OCI-LY1 (cell line): Measurements from ENCODE around the gene PTPRO.

ENCODE experiments used
- H2AFZ ChIP-seq: fragments of 200-600 bp; sonication (generic), shearing (Covaris generic); 2 replicates; pipeline ENCODE4 v1.6.0; 2014; ENCODE audit warnings: antibody characterized with exemption, mild to moderate bottlenecking, low read length
- H3F3A ChIP-seq: fragments of 200-600 bp; sonication (generic), shearing (Covaris generic); 2 replicates; pipeline ENCODE4 v1.6.0; 2014; ENCODE audit warnings: mild to moderate bottlenecking, antibody characterized with exemption, low read length, moderate library complexity; ENCODE audit not compliant: insufficient read depth
- H3K27ac ChIP-seq: fragments of 200-600 bp; sonication (generic); 2 replicates; pipeline ENCODE4 v1.5.1; 2014; ENCODE audit warnings: low read length, mixed run types, mild to moderate bottlenecking, low read depth; ENCODE audit not compliant: poor library complexity, severe bottlenecking
- H3K27me3 ChIP-seq: fragments of 200-600 bp; sonication (generic); 2 replicates; pipeline ENCODE4 v1.6.0; 2014; ENCODE audit warnings: antibody characterized with exemption, mild to moderate bottlenecking, low read length, moderate library complexity; ENCODE audit not compliant: insufficient read depth
- H3K36me3 ChIP-seq: fragments of 200-600 bp; sonication (generic); 2 replicates; pipeline ENCODE4 v1.6.1; 2014; ENCODE audit warnings: mild to moderate bottlenecking, antibody characterized with exemption, low read length, moderate library complexity, mixed read lengths; ENCODE audit not compliant: insufficient read depth
- H3K4me1 ChIP-seq: fragments of 200-600 bp; sonication (generic); 2 replicates; pipeline ENCODE4 v1.5.1; 2014; ENCODE audit warnings: mild to moderate bottlenecking, low read length, moderate library complexity; ENCODE audit not compliant: insufficient read depth, severe bottlenecking
- H3K4me2 ChIP-seq: fragments of 200-600 bp; sonication (generic), shearing (Covaris generic); 2 replicates; pipeline ENCODE4 v1.6.1; 2014; ENCODE audit warnings: low read length
- H3K4me3 ChIP-seq: fragments of 200-600 bp; sonication (generic); 2 replicates; pipeline ENCODE4 v1.5.1; 2014; ENCODE audit warnings: low read length, low read depth, mild to moderate bottlenecking, mixed read lengths; ENCODE audit not compliant: poor library complexity, severe bottlenecking
- H3K79me2 ChIP-seq: fragments of 200-600 bp; shearing (Covaris generic); 2 replicates; pipeline ENCODE4 v1.6.1; 2016; ENCODE audit warnings: mixed run types, low read length, mixed read lengths; ENCODE audit not compliant: insufficient read depth
- H3K9ac ChIP-seq: fragments of 200-600 bp; sonication (generic), shearing (Covaris generic); 2 replicates; pipeline ENCODE4 v1.6.1; 2014; ENCODE audit warnings: mild to moderate bottlenecking, low read length, mixed read lengths
- H3K9me2 ChIP-seq: fragments of 200-600 bp; sonication (generic), shearing (Covaris generic); 2 replicates; pipeline ENCODE4 v1.6.1; 2014; ENCODE audit warnings: low read depth, mild to moderate bottlenecking, low read length, mixed read lengths
- H3K9me3 ChIP-seq: fragments of 200-600 bp; shearing (Covaris generic); 2 replicates; pipeline ENCODE4 v1.6.1; 2014; ENCODE audit warnings: low read length, mixed read lengths
- H4K20me1 ChIP-seq: fragments of 200-600 bp; sonication (generic), shearing (Covaris generic); 2 replicates; pipeline ENCODE4 v1.6.0; 2016; ENCODE audit warnings: mild to moderate bottlenecking, low read length; ENCODE audit not compliant: insufficient read depth
- CTCF ChIP-seq: fragments of 200-600 bp; sonication (generic), shearing (Covaris generic); IDR thresholded peaks from 2 replicates; pipeline ENCODE4 v1.5.1; 2017; ENCODE audit warnings: mild to moderate bottlenecking, antibody characterized with exemption, low read length, moderate library complexity, mixed read lengths
- EZH2 ChIP-seq: fragments of 200-600 bp; sonication (generic), shearing (Covaris generic); IDR thresholded peaks from 2 replicates; pipeline ENCODE4 v1.8.0; 2017; ENCODE audit warnings: borderline replicate concordance, mixed run types, mild to moderate bottlenecking, antibody characterized with exemption, low read length, moderate library complexity, mixed read lengths

PTPRO gene

GRCh38 chr12:15629108-15629507 is 306.8 kb downstream of the PTPRO start:
- H2AFZ ChIP-seq: no peak overlapping the region
- no peak overlapping the region for H3K27ac ChIP-seq
- H3K79me2 ChIP-seq: no peaks in the 10 kb centered on the region
- no peaks in the 10 kb centered on the region for H4K20me1 ChIP-seq
- no peak overlapping the region for H3K9ac ChIP-seq
- H3K27me3 ChIP-seq: no peaks in the 10 kb centered on the region
- H3K4me1 ChIP-seq: peaks cover 6% of the 10 kb centered on the region
- H3K9me2 ChIP-seq: no peaks in the 10 kb centered on the region
- H3K36me3 ChIP-seq: no peaks in the 10 kb centered on the region
- H3K9me3 ChIP-seq: no peaks in the 10 kb centered on the region
- TF ChIP-seq EZH2 (no peak), CTCF (no peak)
- H3K4me3 ChIP-seq: no peak overlapping the region
- no peaks in the 10 kb centered on the region for H3F3A ChIP-seq
- H3K4me2 ChIP-seq: no peak overlapping the region

GRCh38 chr12:15629761-15630160 is 307.5 kb downstream of the PTPRO start:
- Histone ChIP-seq H3F3A (no peaks in the 10 kb centered on the region), H3K36me3 (no peaks in the 10 kb centered on the region), H4K20me1 (no peaks in the 10 kb centered on the region), H3K27me3 (no peaks in the 10 kb centered on the region), H3K4me2 (no peak overlapping the region), H2AFZ (no peak overlapping the region), H3K79me2 (no peaks in the 10 kb centered on the region), H3K9me2 (no peaks in the 10 kb centered on the region), H3K4me1 (peaks cover 6% of the 10 kb centered on the region), H3K9me3 (no peaks in the 10 kb centered on the region), H3K27ac (no peak overlapping the region), H3K9ac (no peak overlapping the region), H3K4me3 (no peak overlapping the region)
- TF ChIP-seq EZH2 (no peak), CTCF (no peak)

- Histone ChIP-seq H3K9me2 (no peaks in the 10 kb centered on the region), H3K4me2 (peak overlapping the region; percentile 68), H3K9me3 (no peaks in the 10 kb centered on the region), H3K4me3 (peak overlapping the region; percentile 54), H3F3A (no peaks in the 10 kb centered on the region), H3K27ac (no peak overlapping the region), H3K36me3 (no peaks in the 10 kb centered on the region), H3K9ac (peak overlapping the region; percentile 22; the same call in 1 of the 2 replicates), H2AFZ (peak overlapping the region; percentile 94; the same call in 1 of the 2 replicates), H4K20me1 (no peaks in the 10 kb centered on the region), H3K4me1 (peaks cover 6% of the 10 kb centered on the region), H3K79me2 (no peaks in the 10 kb centered on the region), H3K27me3 (no peaks in the 10 kb centered on the region)
- TF ChIP-seq CTCF (no peak), EZH2 (no peak)
Observed at GRCh38 chr12:15631007-15631715, 308.9 kb downstream of the PTPRO start.
